ENCODE results near the gene CHCHD10.
"Not testable (repeated sequence)": the region's sequence is repeated elsewhere in the genome, so short reads cannot be mapped to it uniquely, and the experiment has no call there.

CHCHD10 gene

GRCh38 chr22:23751441-23751996 lies 16.3 kb downstream of the CHCHD10 start:
- in situ Hi-C loops (cut with HindIII; ENCODE audit: low sequenced_read_pairs), result no loop called here

GRCh38 chr22:23750714-23751440 lies 16.9 kb downstream of the CHCHD10 start, which contains the start of gene ZNF70:
TSS of gene ZNF70 (minus strand) at chr22:23751112. CDS start at chr22:23745140, 5,972 bp downstream.
- in situ Hi-C loops (cut with HindIII; ENCODE audit: low sequenced_read_pairs), result no loop called here

- in situ Hi-C loops (cut with HindIII; ENCODE audit: low sequenced_read_pairs), result no loop called here
Observed at GRCh38 chr22:23750367-23750713, 17.4 kb downstream of the CHCHD10 start.

- in situ Hi-C loops (cut with HindIII; ENCODE audit: low sequenced_read_pairs), result no loop called here
Observed at GRCh38 chr22:23749841-23750301, 17.9 kb downstream of the CHCHD10 start.

- in situ Hi-C loops (cut with HindIII; ENCODE audit: low sequenced_read_pairs), result no loop called here
Observed at GRCh38 chr22:23745791-23746190, 22.0 kb downstream of the CHCHD10 start.

GRCh38 chr22:23744485-23744884 lies 23.3 kb downstream of the CHCHD10 start:
- in situ Hi-C loops (cut with HindIII; ENCODE audit: low sequenced_read_pairs), result no loop called here

GRCh38 chr22:23744001-23744400 lies 23.8 kb downstream of the CHCHD10 start:
- in situ Hi-C loops (cut with HindIII; ENCODE audit: low sequenced_read_pairs), result no loop called here

GRCh38 chr22:23743303-23743705 lies 24.5 kb downstream of the CHCHD10 start:
- in situ Hi-C loops (cut with HindIII; ENCODE audit: low sequenced_read_pairs), result no loop called here

GRCh38 chr22:23742505-23743264 lies 25.1 kb downstream of the CHCHD10 start:
- in situ Hi-C loops (cut with HindIII; ENCODE audit: low sequenced_read_pairs), result no loop called here

GRCh38 chr22:23737696-23738095 lies 30.1 kb downstream of the CHCHD10 start:
- in situ Hi-C loops (cut with HindIII; ENCODE audit: low sequenced_read_pairs), result no loop called here

- in situ Hi-C loops (cut with HindIII; ENCODE audit: low sequenced_read_pairs), result not testable (repeated sequence)
Observed at GRCh38 chr22:23728108-23728507, 39.7 kb downstream of the CHCHD10 start.

GRCh38 chr22:23722724-23723123 lies 45.0 kb downstream of the CHCHD10 start:
- in situ Hi-C loops (cut with HindIII; ENCODE audit: low sequenced_read_pairs), result no loop called here

- in situ Hi-C loops (cut with HindIII; ENCODE audit: low sequenced_read_pairs), result no loop called here
Observed at GRCh38 chr22:23722160-23722559, 45.6 kb downstream of the CHCHD10 start.

GRCh38 chr22:23720855-23721254 lies 46.9 kb downstream of the CHCHD10 start:
- in situ Hi-C loops (cut with HindIII; ENCODE audit: low sequenced_read_pairs), result no loop called here

GRCh38 chr22:23718371-23719165 lies 49.2 kb downstream of the CHCHD10 start:
- in situ Hi-C loops (cut with HindIII; ENCODE audit: low sequenced_read_pairs), result no loop called here

- in situ Hi-C loops (cut with HindIII; ENCODE audit: low sequenced_read_pairs), result no loop called here
Observed at GRCh38 chr22:23716811-23717801, 50.7 kb downstream of the CHCHD10 start.
